ENCODE data around the gene RPS14.

GRCh38 chr5:150490754-150491153 is 41.2 kb upstream of the RPS14 start:
- TF ChIP-seq POLR2A (IDR thresholded peaks at IDR 0.05; ENCODE audit: extremely low read depth, insufficient read length): no peak
- 0 out of 2 replicates have a peak, but pooled peaks have one; percentile 13 for TF ChIP-seq MAX (IDR thresholded peaks at IDR 0.05; ENCODE audit: low read depth, low read length)
- no peak for TF ChIP-seq CTCF (IDR thresholded peaks at IDR 0.05; ENCODE audit: low read depth, low read length)

All from NB4 (cell line).